22Rv1 (cell line): Measurements from ENCODE around the gene ODAD2.

Experiments
- H3K27ac ChIP-seq: fragments of 450-650 bp; 2 replicates; pipeline ENCODE4 v1.5.1; 2017
- ZFX ChIP-seq: fragments of 450-650 bp; IDR thresholded peaks from 2 replicates; pipeline ENCODE4 v1.6.1; 2017; ENCODE audit warnings: antibody characterized with exemption, borderline replicate concordance
- TF ChIP-seq, protein P1 (sequence below): fragments of 450-650 bp; IDR thresholded peaks from 2 replicates; pipeline ENCODE4 v1.5.1; 2017; ENCODE audit warnings: mild to moderate bottlenecking

ODAD2 gene

GRCh38 chr10:27833792-27834191 is 165.1 kb downstream of the ODAD2 start:
- no peak for TF ChIP-seq ZFX
- TF ChIP-seq, protein P1, sequence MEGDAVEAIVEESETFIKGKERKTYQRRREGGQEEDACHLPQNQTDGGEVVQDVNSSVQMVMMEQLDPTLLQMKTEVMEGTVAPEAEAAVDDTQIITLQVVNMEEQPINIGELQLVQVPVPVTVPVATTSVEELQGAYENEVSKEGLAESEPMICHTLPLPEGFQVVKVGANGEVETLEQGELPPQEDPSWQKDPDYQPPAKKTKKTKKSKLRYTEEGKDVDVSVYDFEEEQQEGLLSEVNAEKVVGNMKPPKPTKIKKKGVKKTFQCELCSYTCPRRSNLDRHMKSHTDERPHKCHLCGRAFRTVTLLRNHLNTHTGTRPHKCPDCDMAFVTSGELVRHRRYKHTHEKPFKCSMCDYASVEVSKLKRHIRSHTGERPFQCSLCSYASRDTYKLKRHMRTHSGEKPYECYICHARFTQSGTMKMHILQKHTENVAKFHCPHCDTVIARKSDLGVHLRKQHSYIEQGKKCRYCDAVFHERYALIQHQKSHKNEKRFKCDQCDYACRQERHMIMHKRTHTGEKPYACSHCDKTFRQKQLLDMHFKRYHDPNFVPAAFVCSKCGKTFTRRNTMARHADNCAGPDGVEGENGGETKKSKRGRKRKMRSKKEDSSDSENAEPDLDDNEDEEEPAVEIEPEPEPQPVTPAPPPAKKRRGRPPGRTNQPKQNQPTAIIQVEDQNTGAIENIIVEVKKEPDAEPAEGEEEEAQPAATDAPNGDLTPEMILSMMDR = no peak
- H3K27ac ChIP-seq = no peak overlapping the region

DNA sequence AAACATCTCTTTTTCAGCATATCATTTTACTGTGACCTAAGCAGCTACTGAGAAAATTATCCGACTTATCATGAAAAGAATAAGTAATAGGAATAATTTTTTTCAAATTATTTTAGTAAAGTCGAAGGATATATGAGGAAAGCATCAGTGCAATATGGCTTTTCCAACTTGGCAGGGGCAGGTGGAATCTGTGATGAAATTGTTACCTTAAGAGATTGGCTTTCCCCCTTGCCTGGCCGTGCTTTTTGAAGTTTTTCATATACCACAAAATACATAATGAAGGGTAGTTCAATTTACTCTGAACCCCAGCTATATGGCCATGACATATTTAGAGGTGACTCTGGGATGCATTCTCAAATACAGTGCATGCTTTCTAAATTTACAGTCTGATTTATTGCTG is 166.1 kb downstream of the ODAD2 start:
- no peak for TF ChIP-seq ZFX
- TF ChIP-seq, protein P1 = no peak
- no peak overlapping the region for H3K27ac ChIP-seq

- TF ChIP-seq ZFX = no peak
- TF ChIP-seq, protein P1 = no peak
- H3K27ac ChIP-seq = no peak overlapping the region
These were observed 172.5 kb downstream of the ODAD2 start for GRCh38 chr10:27826369-27826768.

- H3K27ac ChIP-seq = no peak overlapping the region
- TF ChIP-seq, protein P1 = no peak
These were observed 176.6 kb downstream of the ODAD2 start for GRCh38 chr10:27822301-27822700.

DNA sequence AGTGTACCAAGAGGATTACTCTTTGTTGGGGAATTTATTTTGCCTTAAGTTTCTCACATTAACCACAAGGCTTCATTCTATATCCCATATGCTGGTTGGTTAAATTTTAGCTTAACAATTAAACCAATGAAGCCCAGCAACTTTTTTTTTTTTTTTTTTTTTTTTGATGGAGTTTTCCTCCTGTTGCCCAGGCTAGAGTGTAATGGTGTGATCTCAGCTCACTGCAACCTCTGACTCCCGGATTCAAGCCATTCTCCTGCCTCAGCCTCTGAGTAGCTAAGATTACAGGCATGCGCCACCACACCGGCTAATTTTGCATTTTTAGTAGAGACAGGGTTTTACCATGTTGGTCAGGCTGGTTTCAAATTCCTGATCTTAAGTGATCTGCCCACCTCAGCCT is 178.2 kb downstream of the ODAD2 start:
- H3K27ac ChIP-seq = no peak overlapping the region
- TF ChIP-seq ZFX = no peak
- TF ChIP-seq, protein P1 = no peak

DNA sequence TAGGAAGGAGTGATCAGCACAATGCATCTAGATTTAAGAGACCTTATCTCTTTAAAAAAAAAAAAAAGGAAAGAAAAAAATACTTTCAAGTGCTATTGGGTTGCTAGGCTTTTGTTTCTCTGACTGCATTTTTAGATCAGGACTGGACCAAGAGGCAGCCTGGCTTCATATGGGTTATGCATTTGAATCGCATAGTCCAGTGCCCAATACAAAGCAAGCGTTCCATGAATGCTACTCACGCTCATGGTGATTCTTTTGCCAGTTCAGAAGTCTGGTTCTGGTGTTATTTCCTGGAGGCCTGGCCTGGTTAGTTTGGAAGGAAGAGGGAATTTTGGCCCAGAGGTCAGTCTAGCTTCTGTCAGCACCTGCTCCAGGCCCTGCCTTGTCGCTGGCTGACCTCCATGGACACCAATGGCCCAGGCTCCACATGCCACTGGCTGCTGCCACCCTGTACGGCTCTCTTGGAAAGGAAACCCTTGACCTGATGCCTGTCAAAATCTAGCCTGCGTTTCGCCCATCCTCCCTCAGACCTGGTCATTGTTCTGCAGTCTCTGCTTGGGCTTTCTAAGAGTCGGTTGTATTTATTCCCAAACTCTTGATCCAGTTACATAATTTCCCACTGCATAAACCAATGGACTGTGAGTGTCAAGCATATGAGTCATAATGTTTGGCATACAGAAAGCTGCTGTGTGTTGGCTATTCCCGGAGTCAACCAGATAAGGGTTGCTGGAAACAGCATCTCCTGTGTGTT is 178.9 kb downstream of the ODAD2 start:
- TF ChIP-seq ZFX = no peak
- TF ChIP-seq, protein P1 = no peak
- no peak overlapping the region for H3K27ac ChIP-seq

GRCh38 chr10:27816320-27816719 is 182.6 kb downstream of the ODAD2 start:
- TF ChIP-seq ZFX = no peak
- TF ChIP-seq, protein P1 = no peak
- H3K27ac ChIP-seq = no peak overlapping the region
